DND-41 (cell line): ENCODE measurements around the gene A3GALT2.

Experiments used
- CTCF ChIP-seq: IDR thresholded peaks from 2 replicates; pipeline ENCODE4 v1.5.1; 2012; ENCODE audit warnings: borderline replicate concordance, low read length, moderate library complexity, mild to moderate bottlenecking; ENCODE audit not compliant: poor library complexity, severe bottlenecking; ENCODE audit errors: extremely low read depth
- EZH2 ChIP-seq: IDR thresholded peaks from 3 replicates; pipeline ENCODE4 v1.6.1; 2012; ENCODE audit warnings: borderline replicate concordance, low read depth, mild to moderate bottlenecking, moderate library complexity, low read length, inconsistent platforms; ENCODE audit not compliant: severe bottlenecking

- no peak for TF ChIP-seq CTCF
- TF ChIP-seq EZH2, result no peak
Observed at GRCh38 chr1:33301273-33301984, 19.5 kb downstream of the A3GALT2 start.
